ENCODE results near the gene OR13A1. TPM values are rescaled to one million over a fixed set of nuclear protein-coding genes. Genes with fewer than 3 reads are reported as not detected.

Gene OR13A1
- total RNA-seq, 1 experiment from 2014 or later, result 0.15 TPM

GRCh38 chr10:45355494-45355893 lies 40.1 kb upstream of the OR13A1 start:
- Histone ChIP-seq H4K8ac (replicated peaks; ENCODE audit: insufficient read length, low read depth, low read length) (no peak overlapping the region), H3K79me1 (ENCODE audit: insufficient read depth, low read depth, low read length, poor library complexity, severe bottlenecking) (no peaks in the 10 kb centered on the region), H2BK20ac (ENCODE audit: low read depth, low read length, poor library complexity, severe bottlenecking) (no peak overlapping the region), H3K9ac (ENCODE audit: extremely low read depth, insufficient read length, low read length) (no peak overlapping the region), H3K23me2 (ENCODE audit: insufficient read length, low read depth, low read length, poor library complexity, severe bottlenecking) (no peaks in the 10 kb centered on the region), H3K4me1 (ENCODE audit: insufficient read depth, low read length) (peaks cover 4% of the 10 kb centered on the region; the same call in 1 of the 2 replicates), H2BK12ac (ENCODE audit: insufficient read length, low read depth, low read length) (no peak overlapping the region), H3K27ac (ENCODE audit: insufficient read length, low read depth, low read length) (no peak overlapping the region), H3K4ac (ENCODE audit: low read depth, low read length) (no peak overlapping the region), H3K56ac (ENCODE audit: insufficient read length, low read depth, low read length) (no peak overlapping the region), H3K9me3 (ENCODE audit: control insufficient read depth, low read depth, low read length) (no peaks in the 10 kb centered on the region), H3K23ac (ENCODE audit: insufficient read length, low read depth, low read length) (no peak overlapping the region), H3K4me2 (ENCODE audit: insufficient read depth, insufficient read length, low read length) (no peak overlapping the region), H2BK120ac (ENCODE audit: low read depth, low read length, poor library complexity, severe bottlenecking) (no peak overlapping the region), H4K91ac (ENCODE audit: insufficient read length, low read depth, low read length) (no peak overlapping the region), H2AFZ (ENCODE audit: low read length) (no peak overlapping the region), H4K5ac (ENCODE audit: insufficient read length, low read depth, low read length) (no peak overlapping the region), H2BK5ac (ENCODE audit: insufficient read length, low read length) (no peak overlapping the region), H3K14ac (ENCODE audit: insufficient read depth, low read length) (no peak overlapping the region), H4K20me1 (ENCODE audit: control insufficient read depth, insufficient read depth, insufficient read length) (no peaks in the 10 kb centered on the region), H3K18ac (ENCODE audit: insufficient read length, low read depth, low read length) (no peak overlapping the region), H3T11ph (ENCODE audit: low read length) (no peak overlapping the region), H3K27me3 (ENCODE audit: insufficient read depth, low read length) (no peaks in the 10 kb centered on the region), H2BK15ac (ENCODE audit: low read depth, low read length) (no peak overlapping the region), H2AK5ac (ENCODE audit: insufficient read length, low read length) (no peak overlapping the region), H3K79me2 (ENCODE audit: insufficient read depth, low read length) (no peaks in the 10 kb centered on the region)
- Mint-ChIP-seq H3K27me3 (ENCODE audit: low read depth) (peaks cover 23% of the 10 kb centered on the region), H3K27ac (no peak overlapping the region), H3K9me3 (no peaks in the 10 kb centered on the region), H3K4me3 (no peak overlapping the region), H3K36me3 (ENCODE audit: insufficient read depth in 1 of 3, low read depth in 3 of 3) (no peaks in the 10 kb centered on the region), H3K4me1 (peaks cover 10 to 11% of the 10 kb centered on the region in 2 experiments)
- DNase-seq, result no peak
- WGBS (ENCODE audit: extremely low coverage, insufficient read length, low lambda C conversion rate), result no CpG with 5 or more reads among the region's 4 CpGs
- TF ChIP-seq CTCF (conservative IDR thresholded peaks at IDR 0.05), result no peak
